Osteoblast (primary cell): ENCODE measurements around the gene MPC1L. TPM values are rescaled to one million over a fixed set of nuclear protein-coding genes. Genes with fewer than 3 reads are reported as not detected.

Experiments
- DNase-seq: peaks from one replicate; pipeline ENCODE4 v3.0.0; 2011; ENCODE audit warnings: low spot score, mixed read lengths; ENCODE audit not compliant: insufficient read length; ENCODE audit errors: missing footprints
- H2AFZ ChIP-seq: 2 replicates; pipeline ENCODE4 v1.6.0; 2011; ENCODE audit warnings: mild to moderate bottlenecking, low read length
- H3K27ac ChIP-seq: 2 replicates; pipeline ENCODE4 v1.5.1; 2011; ENCODE audit warnings: mild to moderate bottlenecking, low read depth, low read length, moderate library complexity
- H3K27me3 ChIP-seq: 2 replicates; pipeline ENCODE4 v1.6.0; 2012; ENCODE audit warnings: mild to moderate bottlenecking, control low read depth, inconsistent platforms, low read length, moderate library complexity; ENCODE audit not compliant: insufficient read depth
- H3K36me3 ChIP-seq: 2 replicates; pipeline ENCODE4 v1.5.1; 2011; ENCODE audit warnings: mild to moderate bottlenecking, low read length, control low read depth, moderate library complexity; ENCODE audit not compliant: insufficient read depth
- H3K4me1 ChIP-seq: 2 replicates; pipeline ENCODE4 v1.5.1; 2011; ENCODE audit warnings: mild to moderate bottlenecking, low read length, control low read depth, moderate library complexity; ENCODE audit not compliant: insufficient read depth
- H3K4me2 ChIP-seq: 2 replicates; pipeline ENCODE4 v1.6.0; 2011; ENCODE audit warnings: mild to moderate bottlenecking, low read length; ENCODE audit not compliant: insufficient read depth
- H3K4me3 ChIP-seq: fragments of 200-600 bp; sonication (generic); 3 replicates; pipeline ENCODE4 v1.5.1; 2012; ENCODE audit warnings: mild to moderate bottlenecking, low read length, inconsistent platforms; ENCODE audit not compliant: insufficient read depth
- H3K79me2 ChIP-seq: 2 replicates; pipeline ENCODE4 v1.6.0; 2012; ENCODE audit warnings: mild to moderate bottlenecking, low read length, control low read depth, inconsistent platforms; ENCODE audit not compliant: insufficient read depth
- H3K9me3 ChIP-seq: 2 replicates; pipeline ENCODE4 v1.5.1; 2011; ENCODE audit warnings: low read depth, low read length, control low read depth
- H4K20me1 ChIP-seq: 2 replicates; pipeline ENCODE4 v1.6.0; 2012; ENCODE audit warnings: mild to moderate bottlenecking, low read length, control low read depth; ENCODE audit not compliant: insufficient read depth
- CTCF ChIP-seq: IDR thresholded peaks from 2 replicates; pipeline ENCODE4 v1.5.1; 2011; ENCODE audit warnings: mild to moderate bottlenecking, low read depth, low read length, moderate library complexity; ENCODE audit errors: extremely low read depth
- total RNA-seq: library from RNA; depleted of rRNA; stranded (reverse); fragments of >200 nt; gene quantifications from 2 replicates; pipeline ENCODE4 v1.2.3, GENCODE V29; 2012

The MPC1L gene
- total RNA-seq, 1 donor = not detected

DNA sequence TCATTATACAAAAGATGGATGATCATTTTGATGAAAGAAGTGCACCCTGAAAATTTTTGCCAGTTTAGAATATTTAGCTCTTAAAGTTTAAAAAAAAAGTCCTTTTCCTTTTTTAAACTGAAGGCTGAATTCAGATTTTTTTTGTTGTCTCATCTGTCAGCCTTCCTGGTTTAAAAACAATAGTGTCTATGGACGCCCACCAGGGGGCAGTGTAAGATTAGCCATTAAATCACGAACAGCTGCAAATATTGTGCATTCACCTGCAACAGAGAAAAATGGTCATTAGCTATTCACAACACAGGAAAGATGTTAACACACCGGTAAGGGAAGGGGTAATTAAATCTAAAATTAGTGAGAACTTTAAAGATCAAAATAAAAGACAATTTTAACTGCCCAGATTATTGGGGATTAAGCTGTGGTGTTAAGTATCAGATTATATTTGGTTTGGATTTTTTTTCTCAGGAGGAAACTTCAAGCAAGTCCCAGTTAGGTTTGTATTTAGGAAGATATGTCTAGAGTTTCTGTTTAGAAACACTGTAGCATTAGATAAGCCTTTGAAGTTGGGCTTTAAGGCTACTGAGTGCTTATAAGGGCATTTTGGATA lies 28.5 kb downstream of the MPC1L start:
- no peak overlapping the region for H3K4me3 ChIP-seq
- TF ChIP-seq CTCF = peak; percentile 76
- no peak overlapping the region for H3K27ac ChIP-seq
- no peaks in the 10 kb centered on the region for H4K20me1 ChIP-seq
- no peaks in the 10 kb centered on the region for H3K9me3 ChIP-seq
- peaks cover 10% of the 10 kb centered on the region for H3K36me3 ChIP-seq
- H3K27me3 ChIP-seq = peaks cover 4% of the 10 kb centered on the region
- peaks cover 6% of the 10 kb centered on the region for H3K79me2 ChIP-seq
- no peak overlapping the region for H2AFZ ChIP-seq
- peak; percentile 77 for DNase-seq
- H3K4me2 ChIP-seq = no peak overlapping the region
- H3K4me1 ChIP-seq = peaks cover 6% of the 10 kb centered on the region

- Histone ChIP-seq H3K27ac (no peak overlapping the region), H3K79me2 (no peaks in the 10 kb centered on the region), H3K4me3 (no peak overlapping the region), H3K4me1 (peaks cover 5% of the 10 kb centered on the region), H4K20me1 (no peaks in the 10 kb centered on the region), H3K9me3 (no peaks in the 10 kb centered on the region), H3K4me2 (no peak overlapping the region), H3K36me3 (peaks cover 10% of the 10 kb centered on the region), H2AFZ (no peak overlapping the region), H3K27me3 (peaks cover 4% of the 10 kb centered on the region)
- no peak for DNase-seq
- no peak for TF ChIP-seq CTCF
Measured at GRCh38 chrX:40652664-40653063, 29.4 kb downstream of the MPC1L start.

- H3K9me3 ChIP-seq = no peaks in the 10 kb centered on the region
- no peak overlapping the region for H3K4me2 ChIP-seq
- H3K79me2 ChIP-seq = no peaks in the 10 kb centered on the region
- no peaks in the 10 kb centered on the region for H3K4me1 ChIP-seq
- no peak overlapping the region for H3K27ac ChIP-seq
- peaks cover 10% of the 10 kb centered on the region for H3K36me3 ChIP-seq
- no peak for DNase-seq
- H3K27me3 ChIP-seq = peaks cover 4% of the 10 kb centered on the region
- no peak overlapping the region for H2AFZ ChIP-seq
- no peak for TF ChIP-seq CTCF
- no peak overlapping the region for H3K4me3 ChIP-seq
- H4K20me1 ChIP-seq = no peaks in the 10 kb centered on the region
Measured at GRCh38 chrX:40653535-40653934, 30.3 kb downstream of the MPC1L start.

GRCh38 chrX:40660381-40660780 lies 37.2 kb downstream of the MPC1L start:
- DNase-seq = no peak
- Histone ChIP-seq H3K4me2 (no peak overlapping the region), H3K36me3 (peaks cover 23% of the 10 kb centered on the region), H2AFZ (no peak overlapping the region), H3K4me3 (no peak overlapping the region), H3K4me1 (no peaks in the 10 kb centered on the region), H4K20me1 (no peaks in the 10 kb centered on the region), H3K79me2 (no peaks in the 10 kb centered on the region), H3K9me3 (no peaks in the 10 kb centered on the region), H3K27me3 (peaks cover 4% of the 10 kb centered on the region), H3K27ac (no peak overlapping the region)
- TF ChIP-seq CTCF = no peak
